ENCODE results near the gene GSTA4.
A peak's percentile ranks its signal among the peaks of the same experiment; 100 is the strongest.

GSTA4 gene

GRCh38 chr6:52995089-52995912, at the start of gene GSTA4:
TSS of gene GSTA4 (minus strand) at chr6:52995284. CDS start at chr6:52994243, 1,041 bp downstream.
- peak; percentile 88 for DNase-seq

- DNase-seq: no peak
These were observed 49.5 kb upstream of the GSTA4 start for GRCh38 chr6:53044572-53044971.

DNA sequence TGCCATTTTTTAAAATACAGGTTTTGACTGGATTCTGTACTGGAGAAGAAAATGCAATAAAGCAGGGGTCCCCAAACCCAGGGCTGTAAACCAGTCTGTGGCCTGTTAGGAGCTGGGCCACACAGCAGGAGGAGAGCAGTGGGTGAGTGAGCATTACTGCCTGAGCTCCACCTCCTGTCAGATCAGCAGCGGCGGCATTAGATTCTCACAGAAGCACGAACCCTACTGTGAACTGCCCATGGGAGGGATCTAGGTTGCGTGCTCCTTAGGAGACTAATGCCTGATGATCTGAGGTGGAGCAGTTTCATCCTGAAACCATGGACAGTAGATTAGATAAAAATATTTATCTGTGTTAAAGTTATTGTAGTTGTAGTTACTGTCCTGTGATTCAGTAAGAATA, 49.0 kb upstream of the GSTA4 start:
- no peak for DNase-seq

- no peak for DNase-seq
These were observed 48.5 kb upstream of the GSTA4 start for GRCh38 chr6:53043581-53043980.

DNA sequence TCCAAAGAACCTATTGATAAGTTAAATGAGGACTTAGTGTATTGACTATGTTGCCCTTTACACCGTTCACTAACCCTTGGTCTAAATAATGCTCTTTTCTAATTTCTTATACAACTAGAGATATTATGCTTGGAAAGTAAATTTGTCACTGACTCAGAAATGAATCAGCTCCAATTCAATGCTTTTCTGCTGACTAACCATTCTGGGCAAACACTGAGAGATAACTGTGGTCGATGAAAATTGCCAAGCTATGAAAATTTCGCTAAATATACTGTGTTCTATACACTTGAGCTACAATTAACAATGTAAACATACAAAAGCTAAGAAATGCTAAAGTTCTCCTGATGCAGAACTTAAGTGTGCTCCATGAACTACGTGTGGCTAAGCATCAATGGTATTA, 47.0 kb upstream of the GSTA4 start:
- DNase-seq: no peak

- DNase-seq: no peak
These were observed 46.3 kb upstream of the GSTA4 start for GRCh38 chr6:53041356-53041755.

DNA sequence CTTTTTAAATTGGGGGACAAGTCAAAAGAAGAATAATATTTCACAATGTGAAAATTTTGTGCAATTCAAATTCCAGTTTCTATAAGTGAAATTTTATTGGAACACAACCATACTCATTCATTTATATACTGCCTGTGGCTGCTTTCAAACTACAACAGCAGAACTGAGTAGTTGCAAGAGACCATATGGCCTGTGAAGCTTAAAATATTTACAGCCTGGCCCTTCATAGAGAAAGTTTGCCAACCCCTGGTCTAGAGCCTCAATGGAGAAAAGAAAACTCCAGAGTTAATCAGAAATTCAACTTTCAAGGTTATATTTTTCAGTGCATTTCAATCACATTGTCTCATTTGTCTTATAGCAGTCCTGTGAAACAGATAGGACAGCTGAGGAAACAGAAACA, 43.5 kb upstream of the GSTA4 start:
- no peak for DNase-seq

GRCh38 chr6:53038141-53038540, 43.1 kb upstream of the GSTA4 start:
- DNase-seq: no peak

- DNase-seq: no peak
These were observed 40.6 kb upstream of the GSTA4 start for GRCh38 chr6:53035549-53036213.

DNA sequence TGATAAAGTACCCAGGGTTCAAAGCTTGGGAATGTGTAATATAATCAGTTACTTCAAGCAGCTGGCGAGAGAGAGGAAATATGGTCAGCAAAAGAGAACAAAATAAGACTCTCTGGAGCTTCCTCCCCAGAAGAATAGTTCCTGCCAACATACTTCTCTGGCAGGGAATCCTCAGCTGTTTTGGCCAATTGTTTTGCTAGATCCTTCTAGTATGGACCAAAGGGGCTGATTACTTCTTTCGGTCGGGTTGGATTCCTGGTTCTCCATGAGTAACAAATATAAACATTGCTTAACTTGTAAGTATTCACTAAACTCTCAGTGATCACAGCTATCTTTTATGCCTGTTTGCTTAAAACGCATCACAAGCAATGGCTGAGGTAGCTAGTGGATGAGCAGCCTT, 38.7 kb upstream of the GSTA4 start:
- no peak for DNase-seq

DNA sequence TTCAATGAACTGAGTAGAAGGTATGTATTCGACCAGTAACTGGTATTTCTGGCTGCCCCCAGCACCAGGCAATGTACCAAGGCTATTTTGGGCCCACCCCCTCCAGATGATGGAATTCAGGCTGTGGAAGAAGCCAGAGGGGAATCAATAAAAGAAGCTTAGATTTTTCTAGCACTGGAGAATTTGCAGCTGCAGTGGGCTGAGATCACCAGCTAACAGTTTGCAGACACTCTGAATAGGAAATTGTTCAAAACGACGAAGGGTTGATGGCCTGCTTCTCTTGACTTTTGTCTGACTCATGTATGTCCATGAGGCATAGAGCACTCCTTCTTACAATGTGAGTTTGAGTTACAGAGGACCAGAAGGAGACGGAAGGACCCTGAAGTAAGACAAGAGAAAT, 37.8 kb upstream of the GSTA4 start:
- DNase-seq: no peak

DNA sequence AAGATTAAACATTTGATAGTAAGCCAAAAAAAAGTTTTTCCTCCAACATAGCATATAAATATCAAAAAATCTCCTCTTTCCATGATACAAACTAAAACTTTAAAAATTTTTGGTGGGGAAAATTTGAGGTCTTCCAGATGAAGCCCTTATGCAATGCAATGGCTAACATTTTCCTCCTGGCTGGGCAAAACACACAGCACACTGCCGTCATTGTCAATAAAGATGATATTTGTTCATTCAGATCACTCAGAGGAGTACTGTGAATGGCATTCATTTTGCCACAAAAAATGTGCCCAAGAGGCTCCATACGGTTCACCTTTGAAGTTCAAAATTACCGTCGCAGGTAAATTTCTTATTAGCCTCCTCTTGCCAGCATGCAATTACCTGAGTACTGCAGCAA, 36.2 kb upstream of the GSTA4 start:
- no peak for DNase-seq

GRCh38 chr6:53029761-53030160, 34.7 kb upstream of the GSTA4 start:
- no peak for DNase-seq

DNA sequence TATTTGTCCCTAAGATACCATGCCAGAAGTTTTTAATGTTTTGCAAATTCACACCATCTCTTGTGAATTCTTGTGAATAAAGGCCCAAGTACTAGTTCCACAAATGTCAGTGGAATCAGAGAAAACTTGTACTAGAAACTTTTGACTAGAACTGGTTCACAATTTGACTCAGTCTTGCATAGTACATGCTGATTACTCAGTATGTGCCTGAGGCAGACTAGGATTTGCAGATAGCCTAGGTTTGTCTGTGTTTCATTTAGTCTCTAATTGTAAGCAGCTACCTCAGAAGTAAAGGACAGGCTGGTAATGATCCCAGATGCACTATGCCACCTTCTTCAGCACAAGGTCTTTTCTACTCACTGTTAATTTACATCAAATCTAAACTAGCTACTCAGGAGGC, 34.2 kb upstream of the GSTA4 start:
- DNase-seq: no peak

DNA sequence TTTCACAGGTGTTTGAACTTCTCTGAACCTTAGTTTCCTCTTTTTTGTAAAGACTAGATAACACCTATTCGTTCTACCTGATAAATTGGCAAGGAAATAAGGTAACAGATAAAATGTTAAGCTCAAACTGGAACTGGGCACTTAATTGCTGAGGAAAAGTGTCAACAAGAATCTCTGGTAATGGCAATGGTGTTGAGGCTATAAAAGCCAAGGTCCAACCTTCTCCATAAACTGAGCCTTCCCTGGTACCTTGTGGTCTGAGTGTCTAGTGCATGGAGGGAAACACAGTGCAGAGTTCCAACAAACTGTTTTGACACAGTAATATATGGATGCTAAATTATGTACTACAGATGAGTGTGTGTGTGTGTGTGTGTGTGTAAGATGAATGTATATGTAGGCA, 33.4 kb upstream of the GSTA4 start:
- DNase-seq: no peak

DNA sequence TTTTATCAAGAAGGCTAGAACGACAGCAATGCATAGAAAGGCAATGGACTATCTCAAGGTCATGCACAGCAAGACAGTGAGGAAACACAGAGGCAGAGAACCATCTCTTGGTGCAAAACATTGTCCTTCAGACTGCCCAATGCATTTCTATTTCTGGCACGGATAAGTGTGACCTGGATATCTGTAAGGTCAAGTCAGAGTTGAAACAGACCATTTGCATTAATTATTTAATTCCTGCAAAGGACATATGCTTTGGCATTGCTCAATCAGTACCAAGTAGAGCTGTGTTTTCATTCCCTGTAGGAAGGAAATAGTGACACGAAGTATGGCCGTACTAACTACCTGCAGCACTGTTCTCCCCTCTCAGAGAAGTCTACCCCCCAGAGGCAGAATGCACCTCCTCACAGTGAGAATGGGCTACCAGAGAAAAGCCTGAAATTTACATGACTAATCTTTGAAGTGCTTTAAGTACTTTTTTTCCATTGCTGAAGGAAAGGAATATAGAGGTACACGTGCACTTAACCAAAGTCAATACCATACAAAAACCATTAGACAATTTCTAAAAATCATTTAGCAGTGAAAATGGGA, 32.1 kb upstream of the GSTA4 start:
- no peak for DNase-seq

DNA sequence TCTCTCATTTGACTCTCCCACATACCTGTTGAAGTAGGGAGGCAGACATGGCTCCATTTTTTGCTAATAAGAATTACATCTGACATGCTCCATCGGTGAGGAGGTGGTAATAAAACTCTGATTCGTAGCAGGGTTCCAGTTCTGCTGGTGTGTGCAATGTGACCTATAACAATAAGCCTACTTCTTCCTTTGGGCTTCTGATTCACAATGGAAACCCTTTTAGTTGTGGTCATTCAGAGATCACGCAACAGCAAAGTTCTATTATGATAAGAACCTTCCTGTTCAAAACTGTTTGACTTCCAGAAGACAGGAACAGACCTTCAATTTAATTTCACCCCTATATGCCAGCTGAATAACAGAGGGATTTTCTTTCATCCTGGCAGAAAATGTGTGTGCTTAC, 31.4 kb upstream of the GSTA4 start:
- DNase-seq: no peak

DNA sequence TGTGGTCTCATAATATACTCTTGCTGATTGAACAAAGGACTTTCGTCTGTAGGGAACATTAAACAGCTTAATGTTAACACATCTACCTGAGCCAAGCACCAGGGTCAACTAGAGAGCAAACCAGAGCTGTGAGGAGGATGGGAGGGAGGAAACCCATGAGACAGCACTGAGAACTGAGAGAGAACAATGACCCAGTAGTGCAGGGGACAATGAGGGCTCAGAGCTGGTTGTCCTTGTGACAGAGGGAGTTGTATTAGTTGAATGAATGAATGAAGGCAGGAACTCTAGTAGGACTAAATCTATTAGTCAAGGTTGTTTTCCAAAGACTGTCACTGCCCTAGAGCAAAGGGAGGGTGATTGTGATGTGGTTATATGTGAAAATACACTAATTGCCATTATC, 28.2 kb upstream of the GSTA4 start:
- no peak for DNase-seq

- no peak for DNase-seq
These were observed 25.1 kb upstream of the GSTA4 start for GRCh38 chr6:53020005-53020744.

GRCh38 chr6:53018446-53018845, 23.4 kb upstream of the GSTA4 start:
- no peak for DNase-seq

DNA sequence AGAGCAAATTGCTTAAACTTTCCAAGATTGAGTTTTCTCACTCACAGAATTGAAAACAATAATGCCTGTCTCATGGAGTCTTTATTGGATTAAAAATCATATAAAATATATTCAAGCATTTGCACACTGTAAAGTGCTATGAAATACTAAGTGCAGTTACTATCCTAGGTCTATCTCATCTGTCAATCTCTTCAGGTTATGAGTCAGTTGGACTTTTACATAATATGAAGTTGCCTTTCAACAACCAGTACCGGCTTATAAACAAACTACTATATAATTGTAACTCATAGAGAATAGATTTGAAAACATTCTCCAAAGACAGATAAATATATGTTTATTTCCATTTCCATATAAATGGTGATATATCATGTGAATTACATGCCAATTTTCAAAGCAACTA, 20.4 kb upstream of the GSTA4 start:
- DNase-seq: no peak

- no peak for DNase-seq
These were observed 19.7 kb upstream of the GSTA4 start for GRCh38 chr6:53014744-53015143.

DNA sequence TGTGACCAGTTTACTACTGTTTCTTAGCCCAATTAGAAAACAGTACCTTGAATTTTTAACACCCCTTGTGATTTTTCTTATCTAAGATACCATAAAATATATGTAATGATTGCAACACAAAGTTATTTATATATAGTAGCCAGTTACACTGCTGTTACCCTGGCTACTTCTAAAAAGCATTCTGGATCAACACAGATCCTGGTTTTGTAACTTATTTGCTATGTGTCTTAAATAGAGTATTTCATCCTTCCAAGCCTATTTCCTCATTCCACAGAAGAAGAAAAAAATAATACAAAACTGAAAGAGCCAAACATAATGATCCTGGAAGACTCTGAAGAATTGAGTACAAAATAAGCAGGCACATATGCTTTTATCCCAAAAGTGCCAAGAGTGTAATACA, 19.0 kb upstream of the GSTA4 start:
- DNase-seq: no peak

DNA sequence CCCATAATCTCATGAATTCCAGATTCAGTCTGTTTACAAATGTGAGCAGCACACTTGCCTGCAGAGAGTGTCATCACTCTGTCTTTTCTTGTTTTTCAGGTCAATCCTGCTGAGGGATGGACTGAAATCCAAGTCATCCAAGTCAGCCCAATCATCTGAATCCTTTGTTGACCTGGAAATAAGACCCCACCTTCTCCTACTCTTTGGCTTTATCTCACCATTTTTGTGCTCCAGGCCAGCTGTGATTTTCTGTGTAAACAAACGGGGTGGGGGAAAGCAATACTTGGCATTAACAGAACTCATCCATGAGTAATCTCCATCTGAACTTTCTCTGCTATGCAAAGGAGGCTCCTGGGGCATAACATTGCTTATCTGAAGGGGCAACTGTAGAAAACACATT, 16.9 kb upstream of the GSTA4 start:
- no peak for DNase-seq

All from stimulated activated naive CD4-positive, alpha-beta T cell treated with Interleukin-2 at 50 U/mL for 16 hours (primary cell).